IPS-15b (cell line): ENCODE data around the gene TMEM242.

Experiments used
- H3K27me3 ChIP-seq: one replicate; pipeline ENCODE4 v1.6.1; 2013; ENCODE audit warnings: low read length; ENCODE audit not compliant: control insufficient read depth, insufficient read depth
- H3K36me3 ChIP-seq: one replicate; pipeline ENCODE4 v1.6.1; 2013; ENCODE audit warnings: low read length; ENCODE audit not compliant: control insufficient read depth, insufficient read depth
- H3K4me1 ChIP-seq: one replicate; pipeline ENCODE4 v1.6.1; 2013; ENCODE audit warnings: mild to moderate bottlenecking, low read length; ENCODE audit not compliant: control insufficient read depth, insufficient read depth
- H3K4me3 ChIP-seq: one replicate; pipeline ENCODE4 v1.5.1; 2013; ENCODE audit warnings: low read depth, low read length
- H3K9ac ChIP-seq: one replicate; pipeline ENCODE4 v1.6.1; 2013; ENCODE audit warnings: low read depth, mild to moderate bottlenecking, low read length
- H3K9me3 ChIP-seq: one replicate; pipeline ENCODE4 v1.6.1; 2013; ENCODE audit warnings: mild to moderate bottlenecking, low read length; ENCODE audit not compliant: control insufficient read depth, insufficient read depth

TMEM242 gene

GRCh38 chr6:157285422-157285779 is 37.9 kb downstream of the TMEM242 start:
- Histone ChIP-seq H3K36me3 (no peaks in the 10 kb centered on the region), H3K4me1 (peaks cover 2% of the 10 kb centered on the region), H3K9ac (no peak overlapping the region), H3K4me3 (no peak overlapping the region), H3K27me3 (no peaks in the 10 kb centered on the region), H3K9me3 (no peaks in the 10 kb centered on the region)

GRCh38 chr6:157284738-157285421 is 38.4 kb downstream of the TMEM242 start:
- Histone ChIP-seq H3K27me3 (no peaks in the 10 kb centered on the region), H3K36me3 (no peaks in the 10 kb centered on the region), H3K9ac (no peak overlapping the region), H3K9me3 (no peaks in the 10 kb centered on the region), H3K4me1 (peaks cover 2% of the 10 kb centered on the region), H3K4me3 (no peak overlapping the region)

- H3K27me3 ChIP-seq, result peaks cover 3% of the 10 kb centered on the region
- no peaks in the 10 kb centered on the region for H3K36me3 ChIP-seq
- no peaks in the 10 kb centered on the region for H3K9me3 ChIP-seq
- H3K4me3 ChIP-seq, result no peak overlapping the region
- H3K4me1 ChIP-seq, result peaks cover 4% of the 10 kb centered on the region
- H3K9ac ChIP-seq, result no peak overlapping the region
These were observed 39.2 kb downstream of the TMEM242 start for GRCh38 chr6:157283900-157284737.

- Histone ChIP-seq H3K36me3 (no peaks in the 10 kb centered on the region), H3K4me3 (no peak overlapping the region), H3K27me3 (peaks cover 3% of the 10 kb centered on the region), H3K9me3 (no peaks in the 10 kb centered on the region), H3K4me1 (peaks cover 4% of the 10 kb centered on the region), H3K9ac (no peak overlapping the region)
These were observed 39.9 kb downstream of the TMEM242 start for GRCh38 chr6:157283330-157283898.

GRCh38 chr6:157282284-157282683 is 41.0 kb downstream of the TMEM242 start:
- H3K9me3 ChIP-seq, result no peaks in the 10 kb centered on the region
- H3K4me3 ChIP-seq, result no peak overlapping the region
- no peak overlapping the region for H3K9ac ChIP-seq
- peaks cover 4% of the 10 kb centered on the region for H3K4me1 ChIP-seq
- H3K36me3 ChIP-seq, result no peaks in the 10 kb centered on the region
- peaks cover 3% of the 10 kb centered on the region for H3K27me3 ChIP-seq

- Histone ChIP-seq H3K36me3 (no peaks in the 10 kb centered on the region), H3K4me1 (peaks cover 4% of the 10 kb centered on the region), H3K27me3 (peaks cover 3% of the 10 kb centered on the region), H3K4me3 (no peak overlapping the region), H3K9me3 (no peaks in the 10 kb centered on the region), H3K9ac (no peak overlapping the region)
These were observed 41.7 kb downstream of the TMEM242 start for GRCh38 chr6:157281570-157281969.

GRCh38 chr6:157280947-157281346 is 42.4 kb downstream of the TMEM242 start:
- H3K36me3 ChIP-seq, result no peaks in the 10 kb centered on the region
- no peak overlapping the region for H3K4me3 ChIP-seq
- peaks cover 4% of the 10 kb centered on the region for H3K4me1 ChIP-seq
- no peaks in the 10 kb centered on the region for H3K9me3 ChIP-seq
- no peak overlapping the region for H3K9ac ChIP-seq
- peaks cover 3% of the 10 kb centered on the region for H3K27me3 ChIP-seq

- H3K4me3 ChIP-seq, result no peak overlapping the region
- no peaks in the 10 kb centered on the region for H3K9me3 ChIP-seq
- no peak overlapping the region for H3K9ac ChIP-seq
- peaks cover 2% of the 10 kb centered on the region for H3K4me1 ChIP-seq
- no peaks in the 10 kb centered on the region for H3K36me3 ChIP-seq
- peaks cover 5% of the 10 kb centered on the region for H3K27me3 ChIP-seq
These were observed 43.2 kb downstream of the TMEM242 start for GRCh38 chr6:157280157-157280556.

- no peak overlapping the region for H3K4me3 ChIP-seq
These were observed 45.1 kb downstream of the TMEM242 start for GRCh38 chr6:157278171-157278570.

GRCh38 chr6:157276731-157277130 is 46.6 kb downstream of the TMEM242 start:
- Histone ChIP-seq H3K27me3 (peaks cover 12% of the 10 kb centered on the region), H3K9me3 (no peaks in the 10 kb centered on the region), H3K36me3 (no peaks in the 10 kb centered on the region), H3K4me3 (no peak overlapping the region), H3K9ac (no peak overlapping the region), H3K4me1 (peaks cover 7% of the 10 kb centered on the region)

More at GRCh38 chr6:157278171-157278570, 45.1 kb downstream of the TMEM242 start:
- H3K9me3 ChIP-seq, result no peaks in the 10 kb centered on the region
- H3K36me3 ChIP-seq, result no peaks in the 10 kb centered on the region
- H3K27me3 ChIP-seq, result peaks cover 12% of the 10 kb centered on the region
- H3K9ac ChIP-seq, result no peak overlapping the region
- peaks cover 2% of the 10 kb centered on the region for H3K4me1 ChIP-seq

- H3K9ac ChIP-seq, result no peak overlapping the region
These were observed 47.2 kb downstream of the TMEM242 start for GRCh38 chr6:157276134-157276532.

More at GRCh38 chr6:157276134-157276532, 47.2 kb downstream of the TMEM242 start:
- Histone ChIP-seq H3K4me1 (peaks cover 7% of the 10 kb centered on the region), H3K36me3 (no peaks in the 10 kb centered on the region), H3K9me3 (no peaks in the 10 kb centered on the region), H3K4me3 (no peak overlapping the region), H3K27me3 (peaks cover 12% of the 10 kb centered on the region)
